Measurements from ENCODE around the gene DFFA. TPM values are rescaled to one million over a fixed set of nuclear protein-coding genes. Genes with fewer than 3 reads are reported as not detected.

DFFA gene, protein sequence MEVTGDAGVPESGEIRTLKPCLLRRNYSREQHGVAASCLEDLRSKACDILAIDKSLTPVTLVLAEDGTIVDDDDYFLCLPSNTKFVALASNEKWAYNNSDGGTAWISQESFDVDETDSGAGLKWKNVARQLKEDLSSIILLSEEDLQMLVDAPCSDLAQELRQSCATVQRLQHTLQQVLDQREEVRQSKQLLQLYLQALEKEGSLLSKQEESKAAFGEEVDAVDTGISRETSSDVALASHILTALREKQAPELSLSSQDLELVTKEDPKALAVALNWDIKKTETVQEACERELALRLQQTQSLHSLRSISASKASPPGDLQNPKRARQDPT
- total RNA-seq = 36.8 and 48.4 TPM in 2 replicates

DNA sequence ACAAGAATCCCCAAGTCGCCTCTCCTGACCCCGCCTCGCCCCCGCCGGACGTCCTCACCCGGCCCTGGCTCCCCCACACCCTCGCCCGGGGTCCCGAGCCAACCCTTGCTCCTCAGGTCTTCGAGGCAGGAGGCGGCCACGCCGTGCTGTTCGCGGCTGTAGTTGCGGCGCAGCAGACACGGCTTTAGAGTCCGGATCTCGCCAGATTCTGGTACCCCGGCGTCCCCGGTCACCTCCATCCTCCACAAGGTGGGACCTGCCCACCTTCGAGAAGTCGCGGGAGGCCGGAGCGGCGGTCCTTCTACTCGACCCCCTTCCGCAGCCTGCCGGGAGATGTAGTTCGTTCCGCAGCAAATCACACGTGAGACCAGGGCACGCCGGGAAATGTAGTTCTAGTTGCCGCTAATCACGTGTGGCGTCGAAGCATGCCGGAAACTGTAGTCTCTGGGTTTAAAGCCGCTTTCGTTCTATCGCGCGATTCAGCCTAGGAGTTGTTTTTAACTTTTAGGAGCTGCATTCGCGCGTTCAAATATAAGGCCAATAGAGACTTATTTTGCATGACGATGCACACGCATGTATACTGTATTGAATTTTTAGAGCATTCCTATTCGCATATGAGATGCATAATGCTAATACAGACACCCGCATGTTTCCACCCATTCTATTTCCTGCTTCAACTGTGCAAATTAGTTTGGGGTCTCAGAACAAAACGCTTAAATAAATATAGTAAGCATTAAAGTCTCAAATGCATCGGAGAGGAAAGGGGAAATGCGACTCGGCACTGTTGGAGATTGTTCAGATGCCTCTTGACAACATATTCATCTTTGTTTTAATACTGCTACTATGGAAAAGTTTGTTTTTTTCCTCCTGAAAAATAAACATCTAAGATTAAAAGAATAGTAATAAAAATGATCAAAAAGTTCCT lies at the start of gene DFFA:
TSS of gene DFFA (minus strand) at position 310 of the 925 bp plus-strand sequence. CDS start at position 239, 71 bp downstream.

DNA sequence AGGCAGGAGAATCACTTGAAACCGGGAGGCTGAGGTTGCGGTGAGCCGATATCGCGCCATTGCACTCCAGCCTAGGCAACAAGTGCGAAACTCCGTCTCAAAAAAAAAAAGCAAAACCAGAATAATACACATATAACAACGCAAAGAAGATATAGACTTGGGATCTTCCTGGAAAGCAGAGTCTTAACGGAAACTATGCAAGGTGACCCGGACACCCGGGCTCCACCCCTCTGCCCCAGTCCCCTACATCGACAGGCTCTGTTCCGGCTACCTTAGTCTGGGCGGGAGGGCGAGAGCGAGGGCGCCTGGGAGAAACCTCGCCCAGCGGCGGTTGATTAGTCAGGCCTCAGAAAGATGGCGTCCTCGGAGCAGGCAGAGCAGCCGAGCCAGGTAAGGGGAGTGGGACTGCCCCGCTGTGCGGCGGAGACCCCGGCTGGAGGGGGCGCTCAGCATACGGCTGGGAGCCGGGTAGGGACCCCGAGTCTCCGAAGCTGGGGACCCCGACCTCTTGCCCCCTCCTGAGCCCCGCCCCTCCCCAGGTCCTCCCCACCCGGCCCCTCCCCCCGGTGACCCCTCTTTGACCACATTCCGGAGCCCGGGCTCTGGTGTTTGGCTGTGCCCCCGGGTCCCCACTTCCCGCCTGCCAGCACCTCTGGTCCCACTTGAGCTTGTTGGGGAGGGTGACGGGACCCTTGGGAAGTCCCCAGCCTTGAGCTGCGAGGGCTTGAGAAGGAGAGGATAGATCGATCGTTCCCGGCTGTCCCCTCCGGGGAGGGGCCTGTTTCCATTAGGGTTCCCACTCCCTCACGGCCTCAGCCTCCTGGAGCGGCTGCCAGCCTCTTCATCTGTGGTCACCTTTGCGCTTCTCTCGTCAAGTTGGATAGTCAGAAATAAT lies 2.5 kb upstream of the DFFA start, which contains the start of gene PEX14:
TSS of gene PEX14 (plus strand) at position 338 of the 895 bp plus-strand sequence. CDS start at position 355, 17 bp downstream.

DNA sequence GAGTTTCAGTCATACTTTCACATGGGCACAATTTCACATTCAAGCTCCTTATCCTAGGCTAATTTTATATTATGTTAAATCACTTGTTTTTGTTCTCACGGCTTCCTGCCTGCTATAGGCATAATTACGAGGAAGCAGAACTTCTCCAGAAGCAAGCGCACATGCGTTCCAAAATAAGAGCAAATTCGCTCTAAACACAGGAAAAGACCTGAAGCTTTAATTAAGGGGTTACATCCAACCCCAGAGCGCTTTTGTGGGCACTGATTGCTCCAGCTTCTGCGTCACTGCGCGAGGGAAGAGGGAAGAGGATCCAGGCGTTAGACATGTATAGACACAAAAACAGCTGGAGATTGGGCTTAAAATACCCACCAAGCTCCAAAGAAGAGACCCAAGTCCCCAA lies 22.6 kb downstream of the DFFA start, which contains the start of gene CORT:
TSS of gene CORT (plus strand) at position 281 of the 400 bp plus-strand sequence. CDS start 193 bp downstream, outside the sequence.

DNA sequence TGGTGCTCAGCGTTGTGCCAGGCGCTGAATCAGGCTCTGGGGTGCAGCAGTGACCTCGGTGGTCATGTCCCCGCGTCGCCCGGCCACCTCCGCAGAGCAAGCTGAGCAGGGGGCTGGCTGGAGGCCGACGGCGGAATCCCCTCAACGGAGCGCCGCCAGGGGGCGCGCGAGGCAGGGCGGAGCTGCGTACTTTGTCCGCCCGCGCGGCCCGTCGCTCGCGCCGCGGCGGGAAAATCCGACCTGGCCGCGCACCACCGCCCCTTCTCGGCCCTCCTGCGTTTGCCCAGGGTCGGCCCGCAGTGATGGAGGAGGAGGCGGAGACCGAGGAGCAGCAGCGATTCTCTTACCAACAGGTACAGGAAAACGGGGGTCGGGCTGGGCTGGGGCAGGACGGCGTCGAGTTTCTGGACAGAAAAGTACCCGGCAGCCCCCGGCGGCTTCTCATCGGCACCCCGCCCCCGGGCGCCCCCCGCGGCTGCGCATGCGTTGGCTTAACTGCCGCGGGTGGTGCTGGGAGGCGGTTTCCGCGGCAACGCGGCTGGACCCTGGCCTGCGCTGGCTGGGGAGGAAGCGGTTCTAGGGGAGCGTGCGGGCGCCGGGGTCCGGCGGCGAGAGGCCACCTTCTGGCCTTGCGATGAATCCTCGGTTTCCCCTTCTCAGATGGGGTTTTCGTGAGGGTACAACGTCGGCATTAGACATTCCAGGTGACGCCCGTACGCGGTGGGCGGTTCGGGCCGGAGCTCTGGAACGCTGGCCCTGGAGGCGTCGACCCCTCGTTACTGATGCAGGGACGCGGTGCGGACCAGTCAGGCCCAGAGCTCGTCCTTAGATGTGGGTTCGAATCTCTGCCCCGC lies 41.9 kb downstream of the DFFA start, which contains the start of gene CENPS:
TSS of gene CENPS (plus strand) at position 218 of the 854 bp plus-strand sequence. CDS start at position 303, 85 bp downstream.

Other genes with a start within 250 kb of the DFFA start
- 31.8 and 168 TPM in 2 replicates for gene PGD, start 73.5 kb downstream of the DFFA start, total RNA-seq
- gene CENPS, start 42.1 kb downstream of the DFFA start, total RNA-seq = 10.1 and 10.3 TPM in 2 replicates
- 0.18 TPM in 1 of 2 replicates, not detected in the other for gene CORT, start 22.5 kb downstream of the DFFA start, total RNA-seq
- gene PEX14, start 2.4 kb upstream of the DFFA start, total RNA-seq = 11.0 and 18.0 TPM in 2 replicates